Smooth muscle cell of the brain vasculature (primary cell): ENCODE results near the gene THSD1.
"Not testable (repeated sequence)": the region's sequence is repeated elsewhere in the genome, so short reads cannot be mapped to it uniquely, and the experiment has no call there.

Experiments used
- DNase-seq: peaks from one replicate; pipeline ENCODE4 v3.0.0-alpha.2; 2012; ENCODE audit warnings: low read depth, low spot score

Gene THSD1

DNA sequence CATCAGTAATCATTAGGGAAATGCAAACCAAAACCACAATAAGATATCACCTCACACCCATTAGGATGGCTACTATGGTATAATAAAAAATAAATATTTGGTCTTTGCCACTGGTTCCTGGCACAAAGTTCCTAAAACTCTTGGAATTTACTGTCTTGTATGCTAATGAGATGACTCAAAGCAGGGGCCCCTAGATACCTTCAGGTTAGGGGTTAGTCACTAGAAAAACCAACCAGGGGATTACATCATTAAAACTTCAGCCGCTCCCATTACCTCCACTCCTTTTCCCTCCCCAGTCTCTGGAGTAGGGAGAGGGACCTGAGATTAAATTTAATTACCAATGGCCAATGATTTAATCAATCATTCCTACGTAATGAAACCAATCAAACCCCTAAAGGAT, 49.6 kb downstream of the THSD1 start:
- no peak for DNase-seq

GRCh38 chr13:52353193-52353592, 52.8 kb downstream of the THSD1 start:
- no peak for DNase-seq

GRCh38 chr13:52348983-52349780, 56.8 kb downstream of the THSD1 start:
- DNase-seq, result no peak

GRCh38 chr13:52348071-52348470, 57.9 kb downstream of the THSD1 start:
- no peak for DNase-seq

- DNase-seq, result no peak
These were observed 60.2 kb downstream of the THSD1 start for GRCh38 chr13:52345631-52346251.

GRCh38 chr13:52345048-52345447, 60.9 kb downstream of the THSD1 start:
- DNase-seq, result no peak

DNA sequence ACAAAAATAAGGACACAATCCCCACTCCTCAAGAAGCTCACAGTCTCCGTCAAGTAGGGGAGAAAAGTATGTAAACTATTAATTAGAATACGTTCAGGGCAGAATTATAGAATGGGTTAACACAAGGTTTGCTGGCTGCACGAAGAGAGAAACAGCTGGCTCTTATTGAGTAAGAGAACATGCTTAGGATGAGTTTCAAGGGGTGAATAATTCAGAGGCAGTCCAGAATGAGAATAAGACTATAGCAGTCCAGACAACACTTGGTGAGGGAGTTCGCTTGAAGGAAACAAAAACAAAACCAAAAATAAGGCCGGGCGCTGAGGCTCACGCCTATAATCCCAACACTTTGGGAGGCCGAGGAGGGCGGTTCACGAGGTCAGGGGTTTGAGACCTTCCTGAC, 61.9 kb downstream of the THSD1 start:
- DNase-seq, result no peak

DNA sequence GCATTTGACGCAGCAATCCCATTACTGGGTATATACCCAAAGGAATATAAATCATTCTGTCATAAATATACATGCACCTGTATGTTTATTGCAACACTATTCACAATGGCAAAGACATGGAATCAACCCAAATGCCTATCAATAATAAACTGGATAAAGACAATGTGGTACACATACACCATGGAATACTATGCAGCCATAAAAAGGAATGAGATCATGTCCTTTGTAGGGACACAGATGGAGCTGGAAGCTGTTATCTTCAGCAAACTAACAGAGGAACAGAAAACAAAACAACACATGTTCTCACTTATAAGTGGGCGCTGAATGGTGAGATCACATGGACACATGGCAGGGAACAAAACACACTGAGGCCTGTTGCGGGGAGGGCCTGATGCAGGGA, 63.8 kb downstream of the THSD1 start:
- DNase-seq, result not testable (repeated sequence)

- DNase-seq, result not testable (repeated sequence)
These were observed 68.0 kb downstream of the THSD1 start for GRCh38 chr13:52337828-52338455.

DNA sequence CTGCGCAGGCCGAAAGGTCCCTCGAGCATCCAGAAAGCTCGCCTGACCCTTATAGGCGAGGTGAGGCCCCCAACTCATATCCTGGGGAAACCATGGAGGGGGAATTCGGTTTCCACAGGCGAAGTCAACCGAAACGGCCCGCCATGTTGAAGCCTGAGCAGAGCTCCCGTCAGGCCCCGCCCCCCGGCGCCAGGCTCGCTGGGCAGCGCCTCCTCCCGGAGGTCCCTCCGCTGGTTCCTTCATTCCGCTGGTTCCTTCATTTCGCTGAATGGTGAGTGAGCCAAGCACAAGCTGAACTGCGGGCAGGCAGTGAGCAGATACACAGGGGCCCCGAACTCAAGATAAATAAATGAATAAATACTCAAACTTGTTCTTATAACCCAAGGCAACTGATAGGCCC, 71.9 kb downstream of the THSD1 start:
- not testable (repeated sequence) for DNase-seq

- not testable (repeated sequence) for DNase-seq
These were observed 74.1 kb downstream of the THSD1 start for GRCh38 chr13:52331844-52332243.
